Liver (tissue), 9 donors: ENCODE results near the gene DTNB. TPM values are rescaled to one million over a fixed set of nuclear protein-coding genes. Genes with fewer than 3 reads are reported as not detected.

ENCODE experiments used
- DNase-seq: peaks from one replicate; pipeline ENCODE4 v3.0.0-alpha.2; 2017; ENCODE audit warnings: low spot score
- H3K27ac ChIP-seq, 2 donors: one replicate each; pipeline ENCODE4 v1.7.0; 2013; ENCODE audit warnings: inconsistent platforms in 2 of 2, low read length in 2 of 2, control low read depth in 1 of 2, low read depth in 1 of 2, mild to moderate bottlenecking in 1 of 2
- H3K27me3 ChIP-seq, 4 donors: one replicate each; pipeline versions ENCODE4 v1.6.1 to v1.7.0; 2013; ENCODE audit warnings: low read length in 3 of 4, inconsistent platforms in 1 of 4, mild to moderate bottlenecking in 1 of 4, moderate library complexity in 1 of 4; ENCODE audit not compliant: control insufficient read depth in 4 of 4, insufficient read depth in 4 of 4
- H3K36me3 ChIP-seq, 4 donors: one replicate each; pipeline versions ENCODE4 v1.6.1 to v1.7.0; 2013; ENCODE audit warnings: low read length in 3 of 4, mild to moderate bottlenecking in 3 of 4, low read depth in 1 of 4, moderate library complexity in 1 of 4; ENCODE audit not compliant: control insufficient read depth in 4 of 4, insufficient read depth in 3 of 4
- H3K4me1 ChIP-seq, 4 donors: one replicate each; pipeline versions ENCODE4 v1.6.1 to v1.7.0; 2013; ENCODE audit warnings: low read length in 3 of 4, mild to moderate bottlenecking in 3 of 4, moderate library complexity in 1 of 4; ENCODE audit not compliant: control insufficient read depth in 4 of 4, insufficient read depth in 4 of 4
- H3K4me3 ChIP-seq, 3 donors: one replicate each; pipeline versions ENCODE4 v1.6.1 to v1.7.0; 2013; ENCODE audit warnings: low read length in 3 of 3, control low read depth in 1 of 3, low read depth in 1 of 3, mild to moderate bottlenecking in 1 of 3
- H3K9ac ChIP-seq, 2 donors: one replicate each; pipeline ENCODE4 v1.7.0; 2013; ENCODE audit warnings: low read length in 2 of 2, mild to moderate bottlenecking in 2 of 2, moderate library complexity in 2 of 2, control low read depth in 1 of 2, low read depth in 1 of 2
- H3K9me3 ChIP-seq, 4 donors: one replicate each; pipeline versions ENCODE4 v1.6.1 to v1.7.0; 2013; ENCODE audit warnings: low read length in 3 of 4; ENCODE audit not compliant: control insufficient read depth in 4 of 4
- ATF3 ChIP-seq: IDR thresholded peaks from 2 replicates; pipeline ENCODE4 v1.6.1; 2016; ENCODE audit warnings: antibody characterized with exemption
- EGR1 ChIP-seq, 2 donors: IDR thresholded peaks; 2 replicates each; pipeline ENCODE4 v1.6.1; 2016 to 2018; ENCODE audit warnings: antibody characterized with exemption in 2 of 2, low read depth in 2 of 2
- FOXA1 ChIP-seq: IDR thresholded peaks from 2 replicates; pipeline ENCODE4 v1.6.1; 2016; ENCODE audit warnings: antibody characterized with exemption
- GABPA ChIP-seq, 2 donors: IDR thresholded peaks in 1 of 2; conservative IDR thresholded peaks in 1 of 2; 2 replicates each; pipeline ENCODE4 v1.6.1; 2016; ENCODE audit warnings: antibody characterized with exemption in 2 of 2, mild to moderate bottlenecking in 1 of 2, moderate library complexity in 1 of 2
- HNF4A ChIP-seq, 2 donors: conservative IDR thresholded peaks; 2 replicates each; pipeline ENCODE4 v1.6.1; 2016; ENCODE audit warnings: antibody characterized with exemption in 2 of 2, mild to moderate bottlenecking in 2 of 2
- HNF4G ChIP-seq: IDR thresholded peaks from 2 replicates; pipeline ENCODE4 v1.6.1; 2016; ENCODE audit warnings: antibody characterized with exemption
- NR2F2 ChIP-seq: IDR thresholded peaks from 2 replicates; pipeline ENCODE4 v1.6.1; 2016; ENCODE audit warnings: antibody characterized with exemption
- RAD21 ChIP-seq, 2 donors: IDR thresholded peaks; 2 replicates each; pipeline ENCODE4 v1.6.1; 2016; ENCODE audit warnings: antibody characterized with exemption in 2 of 2, mild to moderate bottlenecking in 2 of 2
- RXRA ChIP-seq, 2 donors: IDR thresholded peaks; 2 replicates each; pipeline ENCODE4 v1.6.1; 2017 to 2018; ENCODE audit warnings: antibody characterized with exemption in 2 of 2, mild to moderate bottlenecking in 1 of 2
- SP1 ChIP-seq: IDR thresholded peaks from 2 replicates; pipeline ENCODE4 v1.6.1; 2018; ENCODE audit warnings: antibody characterized with exemption, mild to moderate bottlenecking
- YY1 ChIP-seq: IDR thresholded peaks from 2 replicates; pipeline ENCODE4 v1.6.1; 2016; ENCODE audit warnings: antibody characterized with exemption, mild to moderate bottlenecking
- ZBTB33 ChIP-seq: IDR thresholded peaks from 2 replicates; pipeline ENCODE4 v1.6.1; 2016; ENCODE audit warnings: antibody characterized with exemption
- WGBS: extraction: QIAGEN DNeasy Blood & Tissue Kit; methylation state at CpG from one replicate; pipeline ENCODE4 v1.1.7; 2013; 5-methylcytosine and 5-hydroxymethylcytosine counted together
- polyA plus RNA-seq, 2 donors: library from polyadenylated mRNA; stranded (reverse) in 1 of 2; unstranded in 1 of 2; fragments of 200-250 nt in 1 of 2; fragments of >200 nt in 1 of 2; fragmentation: Nextera tagmentation in 1 of 2; extraction: Ambion mirVana in 1 of 2; gene quantifications; one replicate each; pipeline versions ENCODE4 v1.2.1 to v1.2.3, GENCODE V29; 2013 to 2015
- total RNA-seq, 2 donors: library from RNA; depleted of rRNA; stranded (reverse); fragments of >200 nt; gene quantifications; one replicate each; pipeline ENCODE4 v1.2.3, GENCODE V29; 2014
- TF ChIP-seq, protein P1 (sequence below): IDR thresholded peaks from 2 replicates; pipeline ENCODE4 v1.6.1; 2016; ENCODE audit warnings: antibody characterized with exemption
- donor health status: healthy.
- donor health status: healthy.
- donor health status: healthy.
- donor health status: healthy.
- donor health status: healthy.

DTNB gene
- total and polyA plus RNA-seq, 4 donors = 3.3 to 10.5 (median 6.4) TPM

GRCh38 chr2:25441353-25441752 is 232.0 kb downstream of the DTNB start:
- Histone ChIP-seq H3K27ac (no peak overlapping the region), H3K4me1 (no peaks in the 10 kb centered on the region), H3K27me3 (no peaks in the 10 kb centered on the region), H3K4me3 (no peak overlapping the region), H3K9ac (no peak overlapping the region), H3K9me3 (no peaks in the 10 kb centered on the region), H3K36me3 (no peaks in the 10 kb centered on the region)
- 77% methylated on average over 3 of the region's 3 CpGs for WGBS
- no peak for DNase-seq
- TF ChIP-seq SP1 = no peak
- TF ChIP-seq RXRA (IDR thresholded peaks at IDR 0.05) = no peak
- TF ChIP-seq, protein P1, sequence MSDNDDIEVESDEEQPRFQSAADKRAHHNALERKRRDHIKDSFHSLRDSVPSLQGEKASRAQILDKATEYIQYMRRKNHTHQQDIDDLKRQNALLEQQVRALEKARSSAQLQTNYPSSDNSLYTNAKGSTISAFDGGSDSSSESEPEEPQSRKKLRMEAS = no peak
- TF ChIP-seq FOXA1 = no peak
- no peak for TF ChIP-seq HNF4A (conservative IDR thresholded peaks at IDR 0.05)
- no peak for TF ChIP-seq RAD21 (IDR thresholded peaks at IDR 0.05)
- TF ChIP-seq ZBTB33 = no peak
- TF ChIP-seq HNF4G = no peak
- TF ChIP-seq NR2F2 = no peak

DNA sequence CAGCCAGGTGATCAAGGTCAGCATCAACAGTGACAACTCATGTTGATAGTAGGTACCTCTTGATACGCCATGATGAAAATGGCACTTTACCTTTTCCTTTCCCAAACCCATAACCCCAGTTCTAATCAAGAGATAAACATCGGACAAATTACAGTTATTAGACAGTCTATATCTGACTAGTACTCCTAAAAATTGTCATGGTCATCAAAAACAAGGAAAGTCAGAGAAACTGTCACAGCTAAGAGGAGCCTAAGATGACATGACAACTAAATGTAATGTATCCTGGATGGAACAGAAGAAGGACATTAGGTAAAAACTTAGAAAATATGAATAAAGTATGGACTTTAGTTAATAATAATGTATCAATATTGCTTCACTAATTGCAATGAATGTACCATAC is 234.6 kb downstream of the DTNB start:
- Histone ChIP-seq H3K4me3 (no peak overlapping the region), H3K9me3 (no peaks in the 10 kb centered on the region), H3K4me1 (no peaks in the 10 kb centered on the region), H3K27me3 (no peaks in the 10 kb centered on the region), H3K9ac (no peak overlapping the region), H3K36me3 (no peaks in the 10 kb centered on the region), H3K27ac (no peak overlapping the region)
- DNase-seq = no peak
- WGBS = 97% methylated on average over 2 of the region's 2 CpGs
- TF ChIP-seq, protein P1 = no peak
- TF ChIP-seq ATF3 (no peak), GABPA (IDR thresholded peaks at IDR 0.05 in 1 of 2, conservative IDR thresholded peaks at IDR 0.05 in 1 of 2) (no peak), RAD21 (IDR thresholded peaks at IDR 0.05) (no peak), YY1 (no peak), ZBTB33 (no peak), EGR1 (IDR thresholded peaks at IDR 0.05; ENCODE audit: low read depth in 2 of 2) (no peak)
